Liver (tissue), 9 donors: ENCODE data around the gene NIT2. TPM values are rescaled to one million over a fixed set of nuclear protein-coding genes. Genes with fewer than 3 reads are reported as not detected.
A peak's percentile ranks its signal among the peaks of the same experiment; 100 is the strongest.

ENCODE experiments used
- DNase-seq: peaks from one replicate; pipeline ENCODE4 v3.0.0-alpha.2; 2017; ENCODE audit warnings: low spot score
- H3K27ac ChIP-seq, 2 donors: one replicate each; pipeline ENCODE4 v1.7.0; 2013; ENCODE audit warnings: inconsistent platforms in 2 of 2, low read length in 2 of 2, control low read depth in 1 of 2, low read depth in 1 of 2, mild to moderate bottlenecking in 1 of 2
- H3K27me3 ChIP-seq, 4 donors: one replicate each; pipeline versions ENCODE4 v1.6.1 to v1.7.0; 2013; ENCODE audit warnings: low read length in 3 of 4, inconsistent platforms in 1 of 4, mild to moderate bottlenecking in 1 of 4, moderate library complexity in 1 of 4; ENCODE audit not compliant: control insufficient read depth in 4 of 4, insufficient read depth in 4 of 4
- H3K36me3 ChIP-seq, 4 donors: one replicate each; pipeline versions ENCODE4 v1.6.1 to v1.7.0; 2013; ENCODE audit warnings: low read length in 3 of 4, mild to moderate bottlenecking in 3 of 4, low read depth in 1 of 4, moderate library complexity in 1 of 4; ENCODE audit not compliant: control insufficient read depth in 4 of 4, insufficient read depth in 3 of 4
- H3K4me1 ChIP-seq, 4 donors: one replicate each; pipeline versions ENCODE4 v1.6.1 to v1.7.0; 2013; ENCODE audit warnings: low read length in 3 of 4, mild to moderate bottlenecking in 3 of 4, moderate library complexity in 1 of 4; ENCODE audit not compliant: control insufficient read depth in 4 of 4, insufficient read depth in 4 of 4
- H3K4me3 ChIP-seq, 3 donors: one replicate each; pipeline versions ENCODE4 v1.6.1 to v1.7.0; 2013; ENCODE audit warnings: low read length in 3 of 3, control low read depth in 1 of 3, low read depth in 1 of 3, mild to moderate bottlenecking in 1 of 3
- H3K9ac ChIP-seq, 2 donors: one replicate each; pipeline ENCODE4 v1.7.0; 2013; ENCODE audit warnings: low read length in 2 of 2, mild to moderate bottlenecking in 2 of 2, moderate library complexity in 2 of 2, control low read depth in 1 of 2, low read depth in 1 of 2
- H3K9me3 ChIP-seq, 4 donors: one replicate each; pipeline versions ENCODE4 v1.6.1 to v1.7.0; 2013; ENCODE audit warnings: low read length in 3 of 4; ENCODE audit not compliant: control insufficient read depth in 4 of 4
- FOXA2 ChIP-seq: IDR thresholded peaks from 2 replicates; pipeline ENCODE4 v1.6.1; 2016; ENCODE audit warnings: antibody characterized with exemption
- HNF4A ChIP-seq, 2 donors: conservative IDR thresholded peaks; 2 replicates each; pipeline ENCODE4 v1.6.1; 2016; ENCODE audit warnings: antibody characterized with exemption in 2 of 2, mild to moderate bottlenecking in 2 of 2
- JUND ChIP-seq, 2 donors: IDR thresholded peaks; 2 replicates each; pipeline ENCODE4 v1.6.1; 2016; ENCODE audit warnings: antibody characterized with exemption in 2 of 2
- NR2F2 ChIP-seq: IDR thresholded peaks from 2 replicates; pipeline ENCODE4 v1.6.1; 2016; ENCODE audit warnings: antibody characterized with exemption
- REST ChIP-seq: IDR thresholded peaks from 2 replicates; pipeline ENCODE4 v1.6.1; 2016; ENCODE audit warnings: antibody characterized with exemption, mild to moderate bottlenecking
- RXRA ChIP-seq, 2 donors: IDR thresholded peaks; 2 replicates each; pipeline ENCODE4 v1.6.1; 2017 to 2018; ENCODE audit warnings: antibody characterized with exemption in 2 of 2, mild to moderate bottlenecking in 1 of 2
- TAF1 ChIP-seq: conservative IDR thresholded peaks from 2 replicates; pipeline ENCODE4 v1.6.1; 2016; ENCODE audit warnings: antibody characterized with exemption, mild to moderate bottlenecking
- YY1 ChIP-seq: IDR thresholded peaks from 2 replicates; pipeline ENCODE4 v1.6.1; 2016; ENCODE audit warnings: antibody characterized with exemption, mild to moderate bottlenecking
- WGBS: extraction: QIAGEN DNeasy Blood & Tissue Kit; methylation state at CpG from one replicate; pipeline ENCODE4 v1.1.7; 2013; 5-methylcytosine and 5-hydroxymethylcytosine counted together
- polyA plus RNA-seq, 2 donors: library from polyadenylated mRNA; stranded (reverse) in 1 of 2; unstranded in 1 of 2; fragments of 200-250 nt in 1 of 2; fragments of >200 nt in 1 of 2; fragmentation: Nextera tagmentation in 1 of 2; extraction: Ambion mirVana in 1 of 2; gene quantifications; one replicate each; pipeline versions ENCODE4 v1.2.1 to v1.2.3, GENCODE V29; 2013 to 2015
- total RNA-seq, 2 donors: library from RNA; depleted of rRNA; stranded (reverse); fragments of >200 nt; gene quantifications; one replicate each; pipeline ENCODE4 v1.2.3, GENCODE V29; 2014
- donor health status: healthy.
- donor health status: healthy.
- donor health status: healthy.
- donor health status: healthy.
- donor health status: healthy.

Gene NIT2
- total and polyA plus RNA-seq, 4 donors: 32.4 to 243 (median 55.3) TPM

DNA sequence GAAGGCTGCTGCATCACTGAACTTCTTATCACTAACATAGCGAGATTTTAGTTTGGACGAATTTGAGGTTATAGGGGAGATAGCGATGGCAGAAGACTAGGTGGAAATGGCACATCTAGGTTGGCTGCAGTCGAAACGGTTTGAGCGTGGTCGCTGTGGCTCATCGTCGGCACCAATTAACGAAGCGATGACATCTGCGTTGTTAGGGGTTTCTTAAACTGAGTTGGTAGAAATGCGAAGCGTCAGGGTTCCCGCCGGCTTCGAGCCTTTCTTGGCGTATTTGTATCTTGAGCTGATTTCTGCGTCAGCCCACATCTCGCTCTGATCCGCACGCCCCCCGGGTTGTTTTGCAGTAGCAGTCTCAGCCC lies 67.1 kb downstream of the NIT2 start:
- under 1% methylated on average over 23 of the region's 23 CpGs for WGBS
- H3K9ac ChIP-seq: peak overlapping the region; percentile 79 to 93
- H3K4me3 ChIP-seq: peak overlapping the region; percentile 78 to 94 (median 83)
- no peaks in the 10 kb centered on the region for H3K36me3 ChIP-seq
- H3K27ac ChIP-seq: peak overlapping the region; percentile 78 to 93
- peaks cover 4 to 37% (median 28%) of the 10 kb centered on the region in 4 donors for H3K4me1 ChIP-seq
- H3K27me3 ChIP-seq: no peaks in the 10 kb centered on the region
- TF ChIP-seq NR2F2 (no peak), JUND (IDR thresholded peaks at IDR 0.05) (no peak), TAF1 (peak; percentile 78), REST (peak; percentile 32)
- DNase-seq: peak; percentile 47
- H3K9me3 ChIP-seq: no peaks in the 10 kb centered on the region

- no peak for DNase-seq
- peak overlapping the region; percentile 79 to 93 for H3K9ac ChIP-seq
- H3K27me3 ChIP-seq: no peaks in the 10 kb centered on the region
- 3% methylated on average over 2 of the region's 2 CpGs for WGBS
- H3K27ac ChIP-seq: peak overlapping the region; percentile 78 to 93
- no peaks in the 10 kb centered on the region for H3K9me3 ChIP-seq
- H3K36me3 ChIP-seq: no peaks in the 10 kb centered on the region
- H3K4me3 ChIP-seq: peak overlapping the region; percentile 78 to 94 (median 83)
- H3K4me1 ChIP-seq: peaks cover 4 to 31% (median 22%) of the 10 kb centered on the region in 4 donors
- TF ChIP-seq JUND (IDR thresholded peaks at IDR 0.05) (no peak), YY1 (no peak), HNF4A (conservative IDR thresholded peaks at IDR 0.05) (no peak), FOXA2 (no peak), TAF1 (no peak)
Observed at GRCh38 chr3:100402256-100402655, 67.7 kb downstream of the NIT2 start.

GRCh38 chr3:100402891-100403290 lies 68.3 kb downstream of the NIT2 start:
- Histone ChIP-seq H3K36me3 (no peaks in the 10 kb centered on the region), H3K4me3 (peak overlapping the region; percentile 78 to 94 (median 83)), H3K9me3 (no peaks in the 10 kb centered on the region), H3K27me3 (no peaks in the 10 kb centered on the region), H3K9ac (peak overlapping the region; percentile 79 to 93), H3K27ac (peak overlapping the region; percentile 62 to 78), H3K4me1 (peaks cover 3 to 27% (median 21%) of the 10 kb centered on the region in 4 donors)
- no peak for DNase-seq
- TF ChIP-seq JUND (IDR thresholded peaks at IDR 0.05) (no peak), RXRA (IDR thresholded peaks at IDR 0.05) (no peak), FOXA2 (no peak), TAF1 (no peak)
- 24% methylated on average over 2 of the region's 2 CpGs for WGBS
